ENCODE results near the gene HDAC4.

Gene HDAC4

GRCh38 chr2:239257511-239257937 lies 143.3 kb downstream of the HDAC4 start:
- H3K9me3 ChIP-seq (ENCODE audit: control insufficient read depth in 5 of 5, low read length in 5 of 5) = peaks cover 0 to 3% (median 2%) of the 10 kb centered on the region in 5 donors
- peaks cover 0 to 21% (median 6%) of the 10 kb centered on the region in 5 donors for H3K4me1 ChIP-seq (ENCODE audit: control insufficient read depth in 5 of 5, insufficient read depth in 5 of 5, low read length in 5 of 5)
- H3K36me3 ChIP-seq (ENCODE audit: control insufficient read depth in 5 of 5, insufficient read depth in 5 of 5, low read length in 5 of 5) = no peaks in the 10 kb centered on the region
- no peak overlapping the region for H3K9ac ChIP-seq (ENCODE audit: low read length in 5 of 5)
- no peak overlapping the region for H3K27ac ChIP-seq (ENCODE audit: low read depth, low read length)
- no peak overlapping the region for H3K4me3 ChIP-seq (ENCODE audit: low read depth in 1 of 5, low read length in 5 of 5)
- no peaks in the 10 kb centered on the region for H3K27me3 ChIP-seq (ENCODE audit: control insufficient read depth in 5 of 5, insufficient read depth in 4 of 5, low read length in 5 of 5)

GRCh38 chr2:239256350-239256743 lies 144.5 kb downstream of the HDAC4 start:
- no peak overlapping the region for H3K4me3 ChIP-seq (ENCODE audit: low read depth in 1 of 5, low read length in 5 of 5)
- no peaks in the 10 kb centered on the region for H3K27me3 ChIP-seq (ENCODE audit: control insufficient read depth in 5 of 5, insufficient read depth in 4 of 5, low read length in 5 of 5)
- no peak overlapping the region for H3K27ac ChIP-seq (ENCODE audit: low read depth, low read length)

GRCh38 chr2:239255628-239256349 lies 145.0 kb downstream of the HDAC4 start:
- Histone ChIP-seq H3K9me3 (ENCODE audit: control insufficient read depth in 5 of 5, low read length in 5 of 5) (peaks cover 0 to 3% (median 2%) of the 10 kb centered on the region in 5 donors), H3K27ac (ENCODE audit: low read depth, low read length) (no peak overlapping the region), H3K36me3 (ENCODE audit: control insufficient read depth in 5 of 5, insufficient read depth in 5 of 5, low read length in 5 of 5) (no peaks in the 10 kb centered on the region), H3K4me1 (ENCODE audit: control insufficient read depth in 5 of 5, insufficient read depth in 5 of 5, low read length in 5 of 5) (peaks cover 0 to 27% (median 9%) of the 10 kb centered on the region in 5 donors), H3K4me3 (ENCODE audit: low read depth in 1 of 5, low read length in 5 of 5) (no peak overlapping the region), H3K9ac (ENCODE audit: low read length in 5 of 5) (no peak overlapping the region), H3K27me3 (ENCODE audit: control insufficient read depth in 5 of 5, insufficient read depth in 4 of 5, low read length in 5 of 5) (no peaks in the 10 kb centered on the region)

More at GRCh38 chr2:239256350-239256743, 144.5 kb downstream of the HDAC4 start:
- Histone ChIP-seq H3K9ac (ENCODE audit: low read length in 5 of 5) (no peak overlapping the region), H3K9me3 (ENCODE audit: control insufficient read depth in 5 of 5, low read length in 5 of 5) (peaks cover 0 to 3% (median 2%) of the 10 kb centered on the region in 5 donors), H3K36me3 (ENCODE audit: control insufficient read depth in 5 of 5, insufficient read depth in 5 of 5, low read length in 5 of 5) (no peaks in the 10 kb centered on the region), H3K4me1 (ENCODE audit: control insufficient read depth in 5 of 5, insufficient read depth in 5 of 5, low read length in 5 of 5) (peaks cover 0 to 27% (median 9%) of the 10 kb centered on the region in 5 donors)

- H3K27ac ChIP-seq (ENCODE audit: low read depth, low read length) = no peak overlapping the region
- no peaks in the 10 kb centered on the region for H3K36me3 ChIP-seq (ENCODE audit: control insufficient read depth in 5 of 5, insufficient read depth in 5 of 5, low read length in 5 of 5)
- peaks cover 0 to 3% (median 2%) of the 10 kb centered on the region in 5 donors for H3K9me3 ChIP-seq (ENCODE audit: control insufficient read depth in 5 of 5, low read length in 5 of 5)
- H3K9ac ChIP-seq (ENCODE audit: low read length in 5 of 5) = no peak overlapping the region
- peaks cover 0 to 28% (median 9%) of the 10 kb centered on the region in 5 donors for H3K4me1 ChIP-seq (ENCODE audit: control insufficient read depth in 5 of 5, insufficient read depth in 5 of 5, low read length in 5 of 5)
- H3K4me3 ChIP-seq (ENCODE audit: low read depth in 1 of 5, low read length in 5 of 5) = no peak overlapping the region
- H3K27me3 ChIP-seq (ENCODE audit: control insufficient read depth in 5 of 5, insufficient read depth in 4 of 5, low read length in 5 of 5) = no peaks in the 10 kb centered on the region
Observed at GRCh38 chr2:239255218-239255617, 145.6 kb downstream of the HDAC4 start.

GRCh38 chr2:239253701-239254436 lies 147.0 kb downstream of the HDAC4 start:
- peaks cover 0 to 36% (median 14%) of the 10 kb centered on the region in 5 donors for H3K4me1 ChIP-seq (ENCODE audit: control insufficient read depth in 5 of 5, insufficient read depth in 5 of 5, low read length in 5 of 5)
- no peak overlapping the region for H3K27ac ChIP-seq (ENCODE audit: low read depth, low read length)
- no peak overlapping the region for H3K9ac ChIP-seq (ENCODE audit: low read length in 5 of 5)
- peaks cover 0 to 3% (median 2%) of the 10 kb centered on the region in 5 donors for H3K9me3 ChIP-seq (ENCODE audit: control insufficient read depth in 5 of 5, low read length in 5 of 5)
- H3K27me3 ChIP-seq (ENCODE audit: control insufficient read depth in 5 of 5, insufficient read depth in 4 of 5, low read length in 5 of 5) = no peaks in the 10 kb centered on the region
- no peaks in the 10 kb centered on the region for H3K36me3 ChIP-seq (ENCODE audit: control insufficient read depth in 5 of 5, insufficient read depth in 5 of 5, low read length in 5 of 5)
- H3K4me3 ChIP-seq (ENCODE audit: low read depth in 1 of 5, low read length in 5 of 5) = no peak overlapping the region

GRCh38 chr2:239253264-239253663 lies 147.6 kb downstream of the HDAC4 start:
- no peaks in the 10 kb centered on the region for H3K36me3 ChIP-seq (ENCODE audit: control insufficient read depth in 5 of 5, insufficient read depth in 5 of 5, low read length in 5 of 5)
- H3K9ac ChIP-seq (ENCODE audit: low read length in 5 of 5) = no peak overlapping the region
- H3K27ac ChIP-seq (ENCODE audit: low read depth, low read length) = no peak overlapping the region
- H3K9me3 ChIP-seq (ENCODE audit: control insufficient read depth in 5 of 5, low read length in 5 of 5) = peaks cover 0 to 2% (median under 1%) of the 10 kb centered on the region in 5 donors
- H3K4me3 ChIP-seq (ENCODE audit: low read depth in 1 of 5, low read length in 5 of 5) = no peak overlapping the region
- H3K4me1 ChIP-seq (ENCODE audit: control insufficient read depth in 5 of 5, insufficient read depth in 5 of 5, low read length in 5 of 5) = peaks cover 0 to 36% (median 14%) of the 10 kb centered on the region in 5 donors
- no peaks in the 10 kb centered on the region for H3K27me3 ChIP-seq (ENCODE audit: control insufficient read depth in 5 of 5, insufficient read depth in 4 of 5, low read length in 5 of 5)

GRCh38 chr2:239252801-239253200 lies 148.0 kb downstream of the HDAC4 start:
- H3K9me3 ChIP-seq (ENCODE audit: control insufficient read depth in 5 of 5, low read length in 5 of 5) = no peaks in the 10 kb centered on the region
- H3K9ac ChIP-seq (ENCODE audit: low read length in 5 of 5) = no peak overlapping the region
- peaks cover 0 to 36% (median 14%) of the 10 kb centered on the region in 5 donors for H3K4me1 ChIP-seq (ENCODE audit: control insufficient read depth in 5 of 5, insufficient read depth in 5 of 5, low read length in 5 of 5)
- no peak overlapping the region for H3K27ac ChIP-seq (ENCODE audit: low read depth, low read length)
- no peaks in the 10 kb centered on the region for H3K27me3 ChIP-seq (ENCODE audit: control insufficient read depth in 5 of 5, insufficient read depth in 4 of 5, low read length in 5 of 5)
- H3K36me3 ChIP-seq (ENCODE audit: control insufficient read depth in 5 of 5, insufficient read depth in 5 of 5, low read length in 5 of 5) = no peaks in the 10 kb centered on the region
- H3K4me3 ChIP-seq (ENCODE audit: low read depth in 1 of 5, low read length in 5 of 5) = no peak overlapping the region

GRCh38 chr2:239252393-239252792 lies 148.4 kb downstream of the HDAC4 start:
- peaks cover 0 to 36% (median 14%) of the 10 kb centered on the region in 5 donors for H3K4me1 ChIP-seq (ENCODE audit: control insufficient read depth in 5 of 5, insufficient read depth in 5 of 5, low read length in 5 of 5)
- no peaks in the 10 kb centered on the region for H3K27me3 ChIP-seq (ENCODE audit: control insufficient read depth in 5 of 5, insufficient read depth in 4 of 5, low read length in 5 of 5)
- H3K9me3 ChIP-seq (ENCODE audit: control insufficient read depth in 5 of 5, low read length in 5 of 5) = no peaks in the 10 kb centered on the region
- H3K9ac ChIP-seq (ENCODE audit: low read length in 5 of 5) = no peak overlapping the region
- no peak overlapping the region for H3K4me3 ChIP-seq (ENCODE audit: low read depth in 1 of 5, low read length in 5 of 5)
- no peak overlapping the region for H3K27ac ChIP-seq (ENCODE audit: low read depth, low read length)
- no peaks in the 10 kb centered on the region for H3K36me3 ChIP-seq (ENCODE audit: control insufficient read depth in 5 of 5, insufficient read depth in 5 of 5, low read length in 5 of 5)

- no peak overlapping the region for H3K9ac ChIP-seq (ENCODE audit: low read length in 5 of 5)
- peaks cover 0 to 36% (median 14%) of the 10 kb centered on the region in 5 donors for H3K4me1 ChIP-seq (ENCODE audit: control insufficient read depth in 5 of 5, insufficient read depth in 5 of 5, low read length in 5 of 5)
- H3K27ac ChIP-seq (ENCODE audit: low read depth, low read length) = no peak overlapping the region
- H3K36me3 ChIP-seq (ENCODE audit: control insufficient read depth in 5 of 5, insufficient read depth in 5 of 5, low read length in 5 of 5) = no peaks in the 10 kb centered on the region
- H3K27me3 ChIP-seq (ENCODE audit: control insufficient read depth in 5 of 5, insufficient read depth in 4 of 5, low read length in 5 of 5) = no peaks in the 10 kb centered on the region
- no peak overlapping the region for H3K4me3 ChIP-seq (ENCODE audit: low read depth in 1 of 5, low read length in 5 of 5)
- no peaks in the 10 kb centered on the region for H3K9me3 ChIP-seq (ENCODE audit: control insufficient read depth in 5 of 5, low read length in 5 of 5)
Observed at GRCh38 chr2:239251971-239252370, 148.8 kb downstream of the HDAC4 start.
